ENCODE data around the gene SEMA5B.

SEMA5B gene

GRCh38 chr3:122890720-122891220, 136.8 kb downstream of the SEMA5B start:
- DNase-seq = no peak

GRCh38 chr3:122890077-122890719, 137.4 kb downstream of the SEMA5B start:
- DNase-seq = no peak

DNA sequence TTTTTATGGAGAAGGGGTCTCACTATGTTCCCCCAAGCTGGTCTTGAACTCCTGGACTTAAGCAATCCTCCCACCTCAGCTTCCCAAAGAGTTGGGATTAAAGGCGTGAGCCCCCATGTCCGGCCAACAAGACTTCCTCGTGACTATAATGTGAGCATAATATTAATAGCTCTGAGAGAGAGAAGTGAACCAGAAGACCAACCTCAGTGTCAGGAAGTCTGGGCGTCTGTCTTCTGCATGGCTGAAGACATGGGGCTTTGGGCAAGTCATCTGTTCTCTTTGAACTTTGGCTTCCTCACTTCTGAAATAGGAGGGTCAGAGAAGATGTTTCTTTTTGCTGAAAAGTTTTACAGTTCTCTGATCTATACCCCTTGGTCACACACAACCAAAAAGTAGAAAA, 140.6 kb downstream of the SEMA5B start:
- DNase-seq = no peak

- no peak for DNase-seq
These were observed 141.3 kb downstream of the SEMA5B start for GRCh38 chr3:122886251-122886650.

GRCh38 chr3:122882361-122882947, 145.1 kb downstream of the SEMA5B start:
- DNase-seq = no peak

- no peak for DNase-seq
These were observed 146.9 kb downstream of the SEMA5B start for GRCh38 chr3:122880624-122881023.

DNA sequence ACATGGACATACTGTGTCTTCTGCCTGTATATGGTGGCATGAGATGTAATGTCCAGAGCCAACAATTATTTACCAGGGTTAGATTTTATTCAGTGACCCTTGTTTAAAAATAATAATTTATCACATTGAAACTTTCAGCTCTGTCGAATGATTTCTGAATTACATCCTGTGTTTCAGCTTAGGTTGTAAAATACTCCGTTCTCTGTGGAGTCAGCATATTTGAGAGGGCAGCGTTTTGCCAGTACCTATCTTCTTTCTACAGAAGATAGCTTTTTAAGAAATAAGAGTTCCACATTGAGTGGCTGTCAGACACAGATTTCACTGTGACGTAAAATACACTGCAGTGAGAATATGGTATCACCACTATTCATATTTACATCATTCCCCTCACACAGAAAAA, 147.4 kb downstream of the SEMA5B start:
- DNase-seq = no peak

- no peak for DNase-seq
These were observed 151.9 kb downstream of the SEMA5B start for GRCh38 chr3:122875547-122876127.

- DNase-seq = no peak
These were observed 153.6 kb downstream of the SEMA5B start for GRCh38 chr3:122873741-122874515.

GRCh38 chr3:122868322-122868721, 159.2 kb downstream of the SEMA5B start:
- DNase-seq = no peak

DNA sequence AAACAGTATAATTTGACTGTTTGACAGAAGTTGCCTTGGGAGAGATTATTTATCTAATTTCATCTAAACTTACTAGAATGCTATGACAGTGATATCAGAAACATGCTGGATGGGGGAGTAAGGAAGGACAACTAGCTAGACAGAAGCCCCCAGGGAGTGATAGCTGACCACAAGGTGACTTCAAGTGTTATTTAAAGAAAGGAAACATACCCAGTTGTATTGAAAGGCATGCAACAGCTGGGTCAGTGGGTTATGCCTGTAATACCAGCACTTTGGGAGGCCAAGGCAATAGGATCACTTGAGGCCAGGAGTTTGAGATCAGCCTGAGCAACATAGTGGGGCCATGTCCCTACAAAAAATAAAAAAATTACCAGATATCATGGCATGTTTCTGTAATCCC, 163.1 kb downstream of the SEMA5B start:
- no peak for DNase-seq

DNA sequence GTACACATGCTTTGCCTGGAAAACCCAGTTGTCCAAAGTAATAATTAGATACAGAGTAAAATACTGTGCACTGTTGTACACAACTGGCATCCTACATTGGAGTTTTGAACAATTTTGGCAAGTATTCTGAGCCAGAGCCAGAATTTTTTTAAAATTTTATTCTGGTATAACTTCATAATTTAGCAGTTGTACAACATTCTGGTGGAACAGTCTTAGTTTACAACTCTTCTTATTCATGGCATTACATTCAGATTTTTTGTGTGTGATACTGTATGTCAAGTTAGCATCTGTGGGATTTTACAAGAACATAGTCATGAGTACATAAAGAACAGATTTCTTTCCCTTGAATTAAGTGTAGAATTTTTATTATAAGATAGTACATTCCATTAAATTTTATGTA, 165.2 kb downstream of the SEMA5B start:
- DNase-seq = no peak
